ENCODE data around the gene FUBP1. TPM values are rescaled to one million over a fixed set of nuclear protein-coding genes. Genes with fewer than 3 reads are reported as not detected.

FUBP1 gene
- total RNA-seq, 1 experiment from 2014 or later, result 208 TPM

DNA sequence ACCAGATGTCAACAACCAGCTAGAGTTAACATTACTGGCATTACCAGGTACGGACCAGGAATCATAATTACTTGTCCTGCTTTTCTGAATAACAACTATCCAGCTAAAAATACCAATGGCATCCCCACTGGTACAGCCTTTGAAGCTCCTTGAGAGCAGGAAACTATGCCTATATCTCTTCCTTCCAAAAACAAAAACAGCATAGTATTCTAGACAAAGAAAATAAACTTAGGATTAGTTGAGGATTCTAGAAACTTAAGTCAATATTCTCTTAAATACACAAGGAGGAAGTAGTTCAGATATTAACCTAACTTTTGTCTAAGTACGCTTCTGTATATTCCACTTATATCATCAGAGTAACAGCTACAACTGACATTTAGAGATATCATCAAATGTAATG is 3.0 kb downstream of the FUBP1 start (continued):
- TF ChIP-seq, protein P1, sequence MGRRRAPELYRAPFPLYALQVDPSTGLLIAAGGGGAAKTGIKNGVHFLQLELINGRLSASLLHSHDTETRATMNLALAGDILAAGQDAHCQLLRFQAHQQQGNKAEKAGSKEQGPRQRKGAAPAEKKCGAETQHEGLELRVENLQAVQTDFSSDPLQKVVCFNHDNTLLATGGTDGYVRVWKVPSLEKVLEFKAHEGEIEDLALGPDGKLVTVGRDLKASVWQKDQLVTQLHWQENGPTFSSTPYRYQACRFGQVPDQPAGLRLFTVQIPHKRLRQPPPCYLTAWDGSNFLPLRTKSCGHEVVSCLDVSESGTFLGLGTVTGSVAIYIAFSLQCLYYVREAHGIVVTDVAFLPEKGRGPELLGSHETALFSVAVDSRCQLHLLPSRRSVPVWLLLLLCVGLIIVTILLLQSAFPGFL (CRISPR knock-in tag; IDR thresholded peaks at IDR 0.05; ENCODE audit: borderline replicate concordance), result no peak
- TF ChIP-seq ATF1 (CRISPR knock-in tag; IDR thresholded peaks at IDR 0.05) (no peak), NFE2L1 (CRISPR knock-in tag; IDR thresholded peaks at IDR 0.05) (no peak), ZNF232 (CRISPR knock-in tag; IDR thresholded peaks at IDR 0.05) (no peak), PRRX2 (CRISPR knock-in tag; IDR thresholded peaks at IDR 0.05) (no peak), GRHL2 (CRISPR knock-in tag; IDR thresholded peaks at IDR 0.05; ENCODE audit: insufficient replicate concordance, severe bottlenecking) (no peak)

DNA sequence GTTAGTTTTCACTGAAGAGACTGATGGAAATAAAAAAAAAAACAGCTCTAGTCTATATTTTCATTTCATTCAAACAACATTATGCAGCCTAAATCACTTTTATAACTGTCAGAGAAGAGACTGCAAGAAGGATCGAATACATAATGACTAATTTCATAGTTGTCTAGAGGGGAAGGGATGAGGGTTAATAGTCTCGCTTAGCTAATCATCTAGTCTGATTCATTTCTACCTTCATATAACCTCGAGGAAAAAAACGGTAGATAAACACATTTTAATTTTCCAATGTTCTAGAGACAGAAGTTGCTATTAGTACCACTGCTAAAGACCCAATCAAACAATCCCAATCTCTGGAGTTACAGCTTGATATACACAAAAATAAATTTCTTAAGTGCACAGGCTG is 3.5 kb downstream of the FUBP1 start:
- H3K27me3 Mint-ChIP-seq (ENCODE audit: low read depth), result no peaks in the 10 kb centered on the region
- no peak for ATAC-seq
- peaks cover 18% of the 10 kb centered on the region for H3K36me3 Mint-ChIP-seq
- no peaks in the 10 kb centered on the region for H3K9me3 Mint-ChIP-seq
- H3K27ac Mint-ChIP-seq, result peak overlapping the region; percentile 46
- ChIA-PET CTCF (interaction anchor here (1.2 kb wide), 1 partner anchor 139 kb away, joined by 4 read pairs; no protein-coding TSS in a partner anchor), POLR2A (interaction anchor here (2.0 kb wide), 1 partner anchor 10 kb away, joined by 4 read pairs; no protein-coding TSS in a partner anchor)
- H3K4me1 Mint-ChIP-seq, result peaks cover 49% of the 10 kb centered on the region
- H3K4me3 Mint-ChIP-seq, result no peak overlapping the region
- TF ChIP-seq NR3C1 (CRISPR knock-in tag; conservative IDR thresholded peaks at IDR 0.05; ENCODE audit: low read depth), result no peak
- TF ChIP-seq, protein P2, sequence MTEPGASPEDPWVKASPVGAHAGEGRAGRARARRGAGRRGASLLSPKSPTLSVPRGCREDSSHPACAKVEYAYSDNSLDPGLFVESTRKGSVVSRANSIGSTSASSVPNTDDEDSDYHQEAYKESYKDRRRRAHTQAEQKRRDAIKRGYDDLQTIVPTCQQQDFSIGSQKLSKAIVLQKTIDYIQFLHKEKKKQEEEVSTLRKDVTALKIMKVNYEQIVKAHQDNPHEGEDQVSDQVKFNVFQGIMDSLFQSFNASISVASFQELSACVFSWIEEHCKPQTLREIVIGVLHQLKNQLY (CRISPR knock-in tag; IDR thresholded peaks at IDR 0.05), result no peak
- TF ChIP-seq ZNF671 (CRISPR knock-in tag; IDR thresholded peaks at IDR 0.05), result no peak
- TF ChIP-seq, protein P3, sequence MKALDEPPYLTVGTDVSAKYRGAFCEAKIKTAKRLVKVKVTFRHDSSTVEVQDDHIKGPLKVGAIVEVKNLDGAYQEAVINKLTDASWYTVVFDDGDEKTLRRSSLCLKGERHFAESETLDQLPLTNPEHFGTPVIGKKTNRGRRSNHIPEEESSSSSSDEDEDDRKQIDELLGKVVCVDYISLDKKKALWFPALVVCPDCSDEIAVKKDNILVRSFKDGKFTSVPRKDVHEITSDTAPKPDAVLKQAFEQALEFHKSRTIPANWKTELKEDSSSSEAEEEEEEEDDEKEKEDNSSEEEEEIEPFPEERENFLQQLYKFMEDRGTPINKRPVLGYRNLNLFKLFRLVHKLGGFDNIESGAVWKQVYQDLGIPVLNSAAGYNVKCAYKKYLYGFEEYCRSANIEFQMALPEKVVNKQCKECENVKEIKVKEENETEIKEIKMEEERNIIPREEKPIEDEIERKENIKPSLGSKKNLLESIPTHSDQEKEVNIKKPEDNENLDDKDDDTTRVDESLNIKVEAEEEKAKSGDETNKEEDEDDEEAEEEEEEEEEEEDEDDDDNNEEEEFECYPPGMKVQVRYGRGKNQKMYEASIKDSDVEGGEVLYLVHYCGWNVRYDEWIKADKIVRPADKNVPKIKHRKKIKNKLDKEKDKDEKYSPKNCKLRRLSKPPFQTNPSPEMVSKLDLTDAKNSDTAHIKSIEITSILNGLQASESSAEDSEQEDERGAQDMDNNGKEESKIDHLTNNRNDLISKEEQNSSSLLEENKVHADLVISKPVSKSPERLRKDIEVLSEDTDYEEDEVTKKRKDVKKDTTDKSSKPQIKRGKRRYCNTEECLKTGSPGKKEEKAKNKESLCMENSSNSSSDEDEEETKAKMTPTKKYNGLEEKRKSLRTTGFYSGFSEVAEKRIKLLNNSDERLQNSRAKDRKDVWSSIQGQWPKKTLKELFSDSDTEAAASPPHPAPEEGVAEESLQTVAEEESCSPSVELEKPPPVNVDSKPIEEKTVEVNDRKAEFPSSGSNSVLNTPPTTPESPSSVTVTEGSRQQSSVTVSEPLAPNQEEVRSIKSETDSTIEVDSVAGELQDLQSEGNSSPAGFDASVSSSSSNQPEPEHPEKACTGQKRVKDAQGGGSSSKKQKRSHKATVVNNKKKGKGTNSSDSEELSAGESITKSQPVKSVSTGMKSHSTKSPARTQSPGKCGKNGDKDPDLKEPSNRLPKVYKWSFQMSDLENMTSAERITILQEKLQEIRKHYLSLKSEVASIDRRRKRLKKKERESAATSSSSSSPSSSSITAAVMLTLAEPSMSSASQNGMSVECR (CRISPR knock-in tag; IDR thresholded peaks at IDR 0.05; ENCODE audit: borderline replicate concordance), result no peak
- no peak for TF ChIP-seq KAT7 (CRISPR knock-in tag; IDR thresholded peaks at IDR 0.05; ENCODE audit: borderline replicate concordance)
- no peak for TF ChIP-seq NFE2L1 (CRISPR knock-in tag; IDR thresholded peaks at IDR 0.05)
- no peak for TF ChIP-seq RORB (CRISPR knock-in tag; IDR thresholded peaks at IDR 0.05)
- no peak for TF ChIP-seq CBFB (CRISPR knock-in tag; IDR thresholded peaks at IDR 0.05; ENCODE audit: low read depth)
- TF ChIP-seq TEAD4 (CRISPR knock-in tag; IDR thresholded peaks at IDR 0.05), result no peak
- TF ChIP-seq, protein P4, sequence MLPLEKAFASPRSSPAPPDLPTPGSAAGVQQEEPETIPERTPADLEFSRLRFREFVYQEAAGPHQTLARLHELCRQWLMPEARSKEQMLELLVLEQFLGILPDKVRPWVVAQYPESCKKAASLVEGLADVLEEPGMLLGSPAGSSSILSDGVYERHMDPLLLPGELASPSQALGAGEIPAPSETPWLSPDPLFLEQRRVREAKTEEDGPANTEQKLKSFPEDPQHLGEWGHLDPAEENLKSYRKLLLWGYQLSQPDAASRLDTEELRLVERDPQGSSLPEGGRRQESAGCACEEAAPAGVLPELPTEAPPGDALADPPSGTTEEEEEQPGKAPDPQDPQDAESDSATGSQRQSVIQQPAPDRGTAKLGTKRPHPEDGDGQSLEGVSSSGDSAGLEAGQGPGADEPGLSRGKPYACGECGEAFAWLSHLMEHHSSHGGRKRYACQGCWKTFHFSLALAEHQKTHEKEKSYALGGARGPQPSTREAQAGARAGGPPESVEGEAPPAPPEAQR (CRISPR knock-in tag; IDR thresholded peaks at IDR 0.05), result no peak
- no peak for TF ChIP-seq FOXK1 (CRISPR knock-in tag; IDR thresholded peaks at IDR 0.05)
- TF ChIP-seq, protein P5, sequence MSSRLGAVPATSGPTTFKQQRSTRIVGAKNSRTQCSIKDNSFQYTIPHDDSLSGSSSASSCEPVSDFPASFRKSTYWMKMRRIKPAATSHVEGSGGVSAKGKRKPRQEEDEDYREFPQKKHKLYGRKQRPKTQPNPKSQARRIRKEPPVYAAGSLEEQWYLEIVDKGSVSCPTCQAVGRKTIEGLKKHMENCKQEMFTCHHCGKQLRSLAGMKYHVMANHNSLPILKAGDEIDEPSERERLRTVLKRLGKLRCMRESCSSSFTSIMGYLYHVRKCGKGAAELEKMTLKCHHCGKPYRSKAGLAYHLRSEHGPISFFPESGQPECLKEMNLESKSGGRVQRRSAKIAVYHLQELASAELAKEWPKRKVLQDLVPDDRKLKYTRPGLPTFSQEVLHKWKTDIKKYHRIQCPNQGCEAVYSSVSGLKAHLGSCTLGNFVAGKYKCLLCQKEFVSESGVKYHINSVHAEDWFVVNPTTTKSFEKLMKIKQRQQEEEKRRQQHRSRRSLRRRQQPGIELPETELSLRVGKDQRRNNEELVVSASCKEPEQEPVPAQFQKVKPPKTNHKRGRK (CRISPR knock-in tag; IDR thresholded peaks at IDR 0.05; ENCODE audit: borderline replicate concordance), result no peak
- TF ChIP-seq, protein P6, sequence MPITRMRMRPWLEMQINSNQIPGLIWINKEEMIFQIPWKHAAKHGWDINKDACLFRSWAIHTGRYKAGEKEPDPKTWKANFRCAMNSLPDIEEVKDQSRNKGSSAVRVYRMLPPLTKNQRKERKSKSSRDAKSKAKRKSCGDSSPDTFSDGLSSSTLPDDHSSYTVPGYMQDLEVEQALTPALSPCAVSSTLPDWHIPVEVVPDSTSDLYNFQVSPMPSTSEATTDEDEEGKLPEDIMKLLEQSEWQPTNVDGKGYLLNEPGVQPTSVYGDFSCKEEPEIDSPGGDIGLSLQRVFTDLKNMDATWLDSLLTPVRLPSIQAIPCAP (CRISPR knock-in tag; IDR thresholded peaks at IDR 0.05), result no peak
- TF ChIP-seq IRF2 (CRISPR knock-in tag; IDR thresholded peaks at IDR 0.05; ENCODE audit: borderline replicate concordance, low read depth), result no peak
- no peak for TF ChIP-seq ELF4 (CRISPR knock-in tag; IDR thresholded peaks at IDR 0.05; ENCODE audit: low read depth)
- TF ChIP-seq NFATC4 (CRISPR knock-in tag; IDR thresholded peaks at IDR 0.05), result no peak
- TF ChIP-seq CREB1 (CRISPR knock-in tag; IDR thresholded peaks at IDR 0.05), result no peak
- no peak for TF ChIP-seq TEAD1 (CRISPR knock-in tag; IDR thresholded peaks at IDR 0.05)
- TF ChIP-seq, protein P7, sequence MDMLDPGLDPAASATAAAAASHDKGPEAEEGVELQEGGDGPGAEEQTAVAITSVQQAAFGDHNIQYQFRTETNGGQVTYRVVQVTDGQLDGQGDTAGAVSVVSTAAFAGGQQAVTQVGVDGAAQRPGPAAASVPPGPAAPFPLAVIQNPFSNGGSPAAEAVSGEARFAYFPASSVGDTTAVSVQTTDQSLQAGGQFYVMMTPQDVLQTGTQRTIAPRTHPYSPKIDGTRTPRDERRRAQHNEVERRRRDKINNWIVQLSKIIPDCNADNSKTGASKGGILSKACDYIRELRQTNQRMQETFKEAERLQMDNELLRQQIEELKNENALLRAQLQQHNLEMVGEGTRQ (CRISPR knock-in tag; IDR thresholded peaks at IDR 0.05), result no peak
- TF ChIP-seq FOXJ3 (CRISPR knock-in tag; IDR thresholded peaks at IDR 0.05; ENCODE audit: borderline replicate concordance), result no peak
- DNase-seq (ENCODE audit: low spot score), result no peak

Data from WTC11 (cell line).